Adrenal gland (tissue), 5 donors: ENCODE data around the gene EIF4E.

Source experiments
- CTCF ChIP-seq, 6 experiments: fragments of 450-650 bp in 4 of 6; fragments of 200-600 bp in 2 of 6; sonication (generic) in 1 of 6; IDR thresholded peaks; 1 replicate in 5 of 6; 2 replicates in 1 of 6; pipeline versions ENCODE4 v1.5.1 to v1.8.0; 2016 to 2021; ENCODE audit warnings: antibody characterized with exemption in 6 of 6, mild to moderate bottlenecking in 2 of 6, moderate library complexity in 1 of 6
- POLR2A ChIP-seq, 2 donors: fragments of 450-650 bp; IDR thresholded peaks; one replicate each; pipeline ENCODE4 v1.6.1; 2017; ENCODE audit warnings: antibody characterized with exemption in 2 of 2, mild to moderate bottlenecking in 2 of 2, moderate library complexity in 1 of 2
- donor health status: DM: no; HTN: no; CAD: no.

GRCh38 chr4:98966926-98967325 lies 38.0 kb upstream of the EIF4E start:
- no peak for TF ChIP-seq CTCF (IDR thresholded peaks at IDR 0.05)
- no peak for TF ChIP-seq POLR2A (IDR thresholded peaks at IDR 0.05)
